HUDEP-2 (cell line): ENCODE results near the gene PLD4.
A peak's percentile ranks its signal among the peaks of the same experiment; 100 is the strongest.

Experiments
- DNase-seq, 76 experiments: peaks; one replicate each; lab custom pipeline; 2025; ENCODE audit not compliant: unreplicated experiment in 76 of 76; lab: John Stamatoyannopoulos, UW

The PLD4 gene

DNA sequence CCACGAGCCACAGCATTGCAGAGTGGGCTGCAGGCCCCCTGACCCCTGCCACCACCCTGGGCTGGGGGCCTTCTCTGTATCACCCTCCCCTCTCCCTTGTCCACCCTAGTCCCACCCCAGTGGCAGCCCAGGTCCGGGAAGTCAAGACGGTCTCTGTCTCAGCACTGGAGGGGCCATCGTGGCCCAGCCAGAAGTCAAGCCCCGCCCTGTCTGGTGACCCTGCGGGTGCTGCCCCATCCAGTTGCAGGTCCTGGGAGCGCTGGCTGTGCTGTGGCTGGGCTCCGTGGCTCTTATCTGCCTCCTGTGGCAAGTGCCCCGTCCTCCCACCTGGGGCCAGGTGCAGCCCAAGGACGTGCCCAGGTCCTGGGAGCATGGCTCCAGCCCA is 2.7 kb downstream of the PLD4 start:
- DNase-seq, result peak in 2 of 76 experiments; percentile 16 to 40

- peak in 4 of 76 experiments; percentile 6 to 40 (median 16) for DNase-seq
Observed at GRCh38 chr14:104927901-104928300, 3.2 kb downstream of the PLD4 start.

GRCh38 chr14:104928391-104929133 is 3.9 kb downstream of the PLD4 start:
- DNase-seq, result no peak

GRCh38 chr14:104929268-104930230 is 4.9 kb downstream of the PLD4 start:
- DNase-seq, result no peak

DNA sequence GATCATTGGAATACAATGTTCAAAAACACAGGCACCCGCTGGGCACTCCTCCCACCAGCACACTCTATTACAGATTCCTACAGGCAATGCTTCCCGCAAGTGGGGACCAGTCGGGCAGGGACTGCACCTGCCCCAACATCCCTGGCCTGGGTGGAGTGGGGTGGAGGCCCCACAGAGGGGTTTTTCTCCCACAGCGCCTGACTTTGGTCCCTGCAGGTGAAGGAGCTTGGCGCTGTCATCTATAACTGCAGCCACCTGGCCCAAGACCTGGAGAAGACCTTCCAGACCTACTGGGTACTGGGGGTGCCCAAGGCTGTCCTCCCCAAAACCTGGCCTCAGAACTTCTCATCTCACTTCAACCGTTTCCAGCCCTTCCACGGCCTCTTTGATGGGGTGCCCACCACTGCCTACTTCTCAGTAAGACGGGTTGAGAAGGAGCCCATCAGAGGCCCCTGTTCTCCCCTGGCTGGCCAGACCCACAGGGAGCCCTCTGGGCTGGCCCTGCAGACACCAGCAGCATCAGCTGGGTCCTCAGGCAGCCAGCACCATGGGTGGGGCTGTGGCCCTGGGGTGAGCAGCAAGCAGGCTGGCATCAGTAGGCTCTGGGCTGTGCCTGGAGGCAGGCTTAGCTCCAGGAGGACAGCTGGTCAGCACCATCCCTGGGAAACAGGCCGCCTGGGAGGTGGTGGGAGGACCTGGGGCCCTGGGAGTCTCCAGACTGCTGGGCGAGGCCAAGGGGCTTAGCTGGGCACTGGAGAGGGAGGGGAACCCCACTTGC is 6.0 kb downstream of the PLD4 start:
- no peak for DNase-seq

DNA sequence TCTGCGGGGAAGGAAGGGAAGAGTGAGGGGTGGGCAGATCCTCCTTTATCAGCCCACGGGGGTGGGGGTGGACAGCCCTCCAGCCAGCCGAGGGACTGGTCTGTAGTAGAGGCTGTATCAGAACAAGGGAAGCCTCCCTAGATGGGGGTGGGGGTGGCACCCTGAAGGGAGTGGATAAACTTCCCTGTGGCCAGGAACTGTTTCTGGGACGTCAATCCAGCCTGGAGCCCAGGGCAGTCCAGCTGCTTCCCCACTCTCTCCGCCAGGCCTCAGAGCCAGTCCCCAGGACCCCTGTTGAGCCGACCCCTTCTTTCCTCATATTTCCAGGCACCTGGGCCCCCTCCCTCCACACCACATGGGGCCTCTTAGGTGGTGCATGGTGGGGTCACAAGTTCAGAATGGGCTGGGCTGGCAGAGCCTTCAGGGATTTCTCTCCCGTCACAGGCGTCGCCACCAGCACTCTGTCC is 6.7 kb downstream of the PLD4 start:
- no peak for DNase-seq

GRCh38 chr14:104931771-104932675 is 7.3 kb downstream of the PLD4 start:
- no peak for DNase-seq

- peak in 65 of 76 experiments; percentile 5 to 76 (median 58) for DNase-seq
Observed at GRCh38 chr14:104932676-104933631, 8.3 kb downstream of the PLD4 start.

- DNase-seq, result no peak
Observed at GRCh38 chr14:104933746-104934733, 9.4 kb downstream of the PLD4 start.

DNA sequence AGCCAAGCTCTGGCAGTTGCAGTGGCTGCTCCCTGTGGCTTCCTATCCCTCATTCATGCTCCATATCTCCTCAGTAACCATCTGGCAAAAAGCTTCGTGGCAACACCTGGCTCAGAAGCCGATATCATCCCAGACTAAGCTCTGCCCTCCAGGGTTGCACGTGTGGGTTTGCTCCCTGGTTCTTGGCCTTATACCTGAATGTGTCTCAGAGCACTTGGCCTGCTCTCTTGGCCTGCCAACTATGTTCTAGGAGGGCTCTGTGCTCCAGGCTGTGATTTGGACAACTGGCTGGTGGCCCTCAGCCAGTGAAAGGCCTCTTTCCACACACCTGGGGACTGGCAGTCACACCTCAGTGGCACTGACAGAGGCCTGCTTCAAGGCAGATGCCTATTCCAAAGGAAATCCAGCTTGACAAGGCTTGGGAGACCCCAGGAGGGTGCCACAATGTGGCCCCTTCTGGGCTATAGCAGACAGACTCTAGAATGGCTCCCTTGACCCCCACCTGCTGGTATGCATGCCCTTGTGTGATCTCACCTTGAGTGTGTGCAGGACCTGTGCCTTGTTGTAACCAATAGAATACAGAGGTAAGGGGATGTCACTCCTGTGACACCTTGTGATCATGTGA is 10.5 kb downstream of the PLD4 start:
- no peak for DNase-seq

DNA sequence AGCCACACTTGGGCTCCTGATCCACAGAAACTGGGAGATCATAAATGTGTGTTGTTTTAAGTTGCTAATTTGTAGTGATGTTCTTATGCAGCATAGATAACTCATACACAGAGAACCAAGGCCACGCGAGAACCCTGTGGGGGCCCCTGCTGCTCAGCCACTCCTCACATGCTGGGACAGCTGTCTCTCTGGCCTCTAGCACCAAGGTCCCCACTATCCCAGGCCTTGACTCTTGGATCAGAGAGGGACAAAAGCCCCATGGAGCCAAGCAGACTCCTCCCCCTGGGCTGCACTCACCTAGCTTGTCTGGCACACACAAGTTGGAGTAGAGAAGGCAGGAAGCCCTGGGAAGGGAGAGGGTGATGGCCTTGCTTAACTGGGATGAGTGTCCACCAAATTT is 11.3 kb downstream of the PLD4 start:
- DNase-seq, result no peak

GRCh38 chr14:104936361-104937155 is 11.9 kb downstream of the PLD4 start:
- DNase-seq, result no peak

DNA sequence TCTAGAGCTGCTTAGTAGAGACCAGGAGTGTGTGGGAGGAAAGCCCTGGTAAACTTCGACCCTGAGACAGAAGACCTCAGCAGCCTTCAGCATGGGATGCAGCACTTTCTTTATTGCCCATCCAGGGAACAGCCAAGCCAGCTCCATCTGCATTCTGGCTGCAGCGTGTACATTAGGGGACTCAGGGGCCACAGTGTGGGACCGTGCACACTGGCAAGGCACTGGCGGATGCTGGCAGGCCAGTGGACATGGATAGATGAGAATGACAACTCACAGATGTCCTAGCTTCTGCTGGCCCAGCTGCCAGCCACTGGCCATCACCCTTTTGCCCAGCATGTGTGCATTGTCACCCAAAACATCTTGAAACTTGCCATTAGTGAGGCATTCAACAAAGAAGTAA is 12.5 kb downstream of the PLD4 start:
- DNase-seq, result no peak

DNA sequence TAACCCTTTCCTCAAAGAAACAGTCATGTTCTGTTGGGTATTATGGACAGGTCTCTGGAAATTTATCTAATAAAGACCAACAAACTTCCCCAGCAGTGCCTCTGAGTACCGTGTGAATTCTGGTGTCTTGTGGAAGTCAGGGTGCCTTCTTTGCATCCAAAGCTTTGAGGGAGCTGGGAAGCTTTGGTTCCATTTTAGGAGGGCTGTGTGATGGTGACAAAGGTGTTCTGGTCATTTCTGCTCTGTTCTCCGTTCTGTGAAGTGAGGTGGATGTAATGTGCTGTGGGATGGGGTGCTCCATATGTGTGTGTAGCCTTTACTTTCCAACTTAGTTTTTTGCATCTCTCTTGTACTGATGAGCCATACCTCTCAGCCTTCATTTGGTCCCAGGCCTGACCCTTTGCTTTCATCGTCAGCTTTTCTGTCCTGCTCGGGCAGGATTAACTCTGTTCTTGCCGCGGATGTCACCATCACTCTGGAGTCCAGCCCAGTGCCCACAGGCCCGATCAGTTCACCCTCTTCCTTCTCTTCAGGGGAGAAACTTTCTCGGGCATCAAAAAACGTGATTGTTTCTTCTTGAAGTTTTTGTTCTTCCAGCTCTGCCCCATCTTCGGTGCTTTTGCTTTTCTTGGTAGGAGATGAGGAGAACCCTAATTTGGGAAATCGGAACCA is 13.2 kb downstream of the PLD4 start:
- no peak for DNase-seq

DNA sequence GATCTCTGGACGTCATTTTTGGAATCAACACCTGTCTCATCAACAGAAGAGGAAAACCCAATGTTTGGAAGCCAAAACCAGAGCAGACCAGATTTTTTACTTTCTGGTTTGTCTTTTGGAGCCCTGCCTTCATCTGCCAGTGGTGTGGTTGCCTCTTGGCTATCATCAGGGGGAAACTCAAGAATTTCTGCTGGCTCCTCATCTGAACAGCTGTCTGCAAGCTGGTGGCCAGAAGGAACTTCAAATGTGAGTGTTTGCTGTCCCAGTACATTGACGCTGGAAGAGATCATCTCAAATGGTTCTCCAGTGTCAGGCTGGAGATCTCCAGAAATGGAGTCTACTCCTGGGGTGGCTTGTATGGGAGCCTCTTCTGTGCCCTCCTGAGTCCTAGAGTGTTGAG is 13.8 kb downstream of the PLD4 start:
- no peak for DNase-seq

DNA sequence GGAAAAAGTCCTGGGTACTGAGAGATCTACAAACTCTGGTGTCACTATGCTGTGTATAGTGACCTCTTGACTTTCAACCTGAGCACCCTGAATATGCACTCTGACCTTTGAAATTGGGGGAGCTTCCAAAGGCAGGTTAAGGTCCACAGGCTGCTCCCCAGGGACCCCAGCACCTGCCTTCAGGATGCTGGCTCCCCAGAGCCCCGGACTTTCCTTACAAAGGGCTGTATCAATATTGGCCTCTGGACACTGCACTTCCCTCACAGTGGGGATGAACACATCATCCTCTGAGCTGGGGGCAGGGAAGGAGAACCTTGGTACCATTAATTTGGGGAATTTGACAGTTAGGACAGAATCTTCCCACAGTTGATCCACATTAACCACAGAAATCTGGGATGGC is 14.3 kb downstream of the PLD4 start:
- DNase-seq, result no peak
